Mammary epithelial cell (primary cell): ENCODE measurements around the gene EFCAB8.

Experiments used
- EZH2 ChIP-seq: IDR thresholded peaks from 2 replicates; pipeline ENCODE4 v1.6.1; 2012; ENCODE audit warnings: low read length, inconsistent platforms, borderline replicate concordance
- TF ChIP-seq, protein P1 (sequence below), 2 donors: IDR thresholded peaks in 1 of 2; conservative IDR thresholded peaks in 1 of 2; 2 replicates each; pipeline ENCODE4 v1.5.1; 2011 to 2012; ENCODE audit warnings: inconsistent platforms in 2 of 2, low read length in 2 of 2, mild to moderate bottlenecking in 2 of 2, control low read depth in 1 of 2, low read depth in 1 of 2; ENCODE audit not compliant: insufficient read depth in 1 of 2; ENCODE audit errors: extremely low read depth in 1 of 2

DNA sequence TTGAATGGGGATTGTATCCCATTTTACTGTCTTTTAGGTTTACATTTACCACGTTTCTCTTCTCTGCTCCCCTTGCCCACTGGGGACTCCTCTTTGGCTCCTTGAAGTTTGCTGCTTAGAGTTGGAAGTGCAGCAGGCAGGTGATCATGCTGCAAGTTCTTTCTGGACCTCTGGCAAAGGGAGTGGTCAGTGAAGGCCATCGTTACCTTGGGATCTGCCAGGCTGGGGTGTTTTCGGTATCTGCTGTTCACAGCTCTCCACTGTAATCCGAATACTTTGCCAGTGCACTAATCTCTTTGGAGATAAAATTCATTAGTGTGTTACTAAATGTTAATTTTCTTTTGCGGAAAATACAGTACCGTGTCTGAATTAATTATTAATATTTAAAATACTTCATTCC lies 9.1 kb upstream of the EFCAB8 start:
- TF ChIP-seq, protein P1, sequence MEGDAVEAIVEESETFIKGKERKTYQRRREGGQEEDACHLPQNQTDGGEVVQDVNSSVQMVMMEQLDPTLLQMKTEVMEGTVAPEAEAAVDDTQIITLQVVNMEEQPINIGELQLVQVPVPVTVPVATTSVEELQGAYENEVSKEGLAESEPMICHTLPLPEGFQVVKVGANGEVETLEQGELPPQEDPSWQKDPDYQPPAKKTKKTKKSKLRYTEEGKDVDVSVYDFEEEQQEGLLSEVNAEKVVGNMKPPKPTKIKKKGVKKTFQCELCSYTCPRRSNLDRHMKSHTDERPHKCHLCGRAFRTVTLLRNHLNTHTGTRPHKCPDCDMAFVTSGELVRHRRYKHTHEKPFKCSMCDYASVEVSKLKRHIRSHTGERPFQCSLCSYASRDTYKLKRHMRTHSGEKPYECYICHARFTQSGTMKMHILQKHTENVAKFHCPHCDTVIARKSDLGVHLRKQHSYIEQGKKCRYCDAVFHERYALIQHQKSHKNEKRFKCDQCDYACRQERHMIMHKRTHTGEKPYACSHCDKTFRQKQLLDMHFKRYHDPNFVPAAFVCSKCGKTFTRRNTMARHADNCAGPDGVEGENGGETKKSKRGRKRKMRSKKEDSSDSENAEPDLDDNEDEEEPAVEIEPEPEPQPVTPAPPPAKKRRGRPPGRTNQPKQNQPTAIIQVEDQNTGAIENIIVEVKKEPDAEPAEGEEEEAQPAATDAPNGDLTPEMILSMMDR (conservative IDR thresholded peaks at IDR 0.05 in 1 of 2, IDR thresholded peaks at IDR 0.05 in 1 of 2; ENCODE audit: extremely low read depth in 1 of 2, insufficient read depth in 1 of 2, low read depth in 1 of 2, low read length in 2 of 2): no peak
- TF ChIP-seq EZH2: no peak
